SKM-1 treated with dmso at 0.1 percent for 144 hours (cell line): Measurements from ENCODE around the gene ARMCX1.
"Not testable (repeated sequence)": the region's sequence is repeated elsewhere in the genome, so short reads cannot be mapped to it uniquely, and the experiment has no call there.

ENCODE experiments used
- DNase-seq: peaks from one replicate; lab custom pipeline; 2025; ENCODE audit not compliant: unreplicated experiment; lab: John Stamatoyannopoulos, UW

The ARMCX1 gene

DNA sequence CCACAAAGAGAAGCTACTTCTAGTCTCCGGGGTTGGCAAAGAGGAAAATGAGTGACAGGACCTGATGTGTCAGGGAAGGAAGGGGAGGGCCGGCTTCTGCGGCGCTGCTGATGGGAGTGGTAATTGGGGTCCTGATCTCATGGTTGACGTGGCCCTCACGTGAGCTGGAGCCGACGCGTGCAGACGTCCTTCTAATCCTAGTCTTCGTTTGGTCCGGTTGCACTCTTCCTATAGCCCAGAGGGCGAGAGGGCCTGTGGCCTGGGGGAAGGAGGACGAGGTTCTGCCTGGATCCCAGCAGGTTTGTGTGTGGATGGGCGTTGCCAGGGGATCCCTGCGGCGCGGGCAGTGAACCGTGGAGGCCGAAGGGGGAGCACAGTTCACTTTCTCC lies at the start of gene ARMCX1:
Gene ARMCX1 (plus strand): TSS at position 186 of the 389 bp plus-strand sequence. CDS start 2,384 bp downstream, outside the sequence.
- no peak for DNase-seq

DNA sequence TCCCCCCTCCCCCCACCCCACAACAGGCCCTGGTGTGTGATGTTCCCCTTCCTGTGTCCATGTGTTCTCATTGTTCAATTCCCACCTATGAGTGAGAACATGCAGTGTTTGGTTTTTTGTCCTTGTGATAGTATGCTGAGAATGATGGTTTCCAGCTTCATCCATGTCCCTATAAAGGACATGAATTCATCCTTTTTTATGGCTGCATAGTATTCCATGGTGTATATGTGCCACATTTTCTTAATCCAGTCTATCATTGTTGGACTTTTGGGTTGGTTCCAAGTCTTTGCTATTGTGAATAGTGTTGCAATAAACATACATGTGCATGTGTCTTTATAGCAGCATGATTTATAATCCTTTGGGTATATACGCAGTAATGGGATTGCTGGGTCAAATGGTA lies 47.4 kb upstream of the ARMCX1 start:
- not testable (repeated sequence) for DNase-seq

DNA sequence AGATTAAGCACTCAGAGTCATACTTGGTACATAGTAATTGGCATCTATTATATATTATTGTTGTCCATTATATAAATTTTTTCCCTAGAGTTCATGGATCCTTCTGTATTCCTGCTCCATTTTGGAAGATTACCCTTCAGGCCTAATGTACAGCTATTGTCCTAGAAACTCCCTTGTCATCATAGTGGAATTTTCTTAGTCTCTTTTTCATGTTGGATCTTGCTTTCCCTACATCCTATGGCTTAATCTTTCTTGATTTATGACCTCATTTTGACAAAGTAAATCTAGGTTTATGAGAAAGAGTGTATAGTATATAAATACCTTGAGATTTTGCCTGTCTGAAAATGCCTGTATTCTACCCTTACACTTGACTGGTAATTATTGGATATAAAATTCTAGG lies 43.0 kb upstream of the ARMCX1 start:
- no peak for DNase-seq

DNA sequence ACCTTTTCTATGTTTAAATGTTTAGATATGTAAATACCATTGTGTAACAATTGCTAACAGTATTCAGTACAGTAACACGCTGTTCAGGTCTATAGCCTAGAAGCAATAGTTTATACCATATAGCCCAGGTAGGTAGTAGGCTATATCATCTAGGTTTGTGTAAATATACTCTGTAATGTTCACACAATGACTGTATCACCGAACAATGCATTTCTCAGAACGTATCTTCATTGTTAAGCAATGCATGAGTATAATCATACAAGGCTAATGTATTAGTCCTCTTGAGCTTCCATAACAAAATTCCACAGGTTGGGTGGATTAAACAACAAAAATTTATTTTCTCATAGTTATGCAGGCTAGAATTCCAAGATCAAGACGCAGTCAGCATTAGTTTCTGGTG lies 42.4 kb upstream of the ARMCX1 start:
- DNase-seq: no peak

DNA sequence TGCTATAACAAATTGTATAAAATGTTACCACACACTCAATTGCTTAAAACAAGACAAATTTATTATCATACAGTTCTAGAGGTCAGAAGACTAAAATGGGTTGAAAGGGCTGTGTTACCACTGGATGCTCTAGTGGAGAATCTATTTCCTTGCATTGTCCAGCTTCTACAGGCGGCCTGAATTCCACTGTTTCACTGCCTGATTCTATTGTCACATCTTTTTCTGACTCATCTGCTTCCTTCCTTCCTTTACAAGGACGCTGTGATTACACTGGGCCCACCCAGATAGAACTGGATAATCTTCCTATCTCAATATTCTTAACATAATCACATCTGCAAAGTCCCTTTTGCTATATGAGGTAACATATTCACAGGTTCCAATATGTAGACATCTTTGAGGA lies 19.4 kb upstream of the ARMCX1 start:
- no peak for DNase-seq

DNA sequence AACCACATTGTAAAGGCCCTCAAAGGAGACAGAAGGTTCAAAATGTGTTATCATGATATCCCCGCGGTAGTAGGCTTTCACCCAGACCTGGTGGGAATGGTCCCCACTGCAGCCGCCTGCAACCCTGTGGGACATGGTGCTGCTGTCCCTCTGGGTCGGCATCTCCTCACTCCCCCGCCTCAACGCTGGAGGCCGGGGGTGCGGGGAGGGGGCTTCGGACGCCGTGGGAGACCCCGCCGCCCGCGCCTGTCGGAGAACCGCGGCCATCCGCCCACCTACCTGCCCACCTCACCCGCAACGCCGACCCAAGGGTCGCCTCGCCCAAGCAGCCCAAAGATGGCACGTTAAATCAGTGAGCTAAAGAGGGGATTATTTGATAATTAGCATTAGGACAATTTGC lies 11.2 kb upstream of the ARMCX1 start:
- DNase-seq: no peak

DNA sequence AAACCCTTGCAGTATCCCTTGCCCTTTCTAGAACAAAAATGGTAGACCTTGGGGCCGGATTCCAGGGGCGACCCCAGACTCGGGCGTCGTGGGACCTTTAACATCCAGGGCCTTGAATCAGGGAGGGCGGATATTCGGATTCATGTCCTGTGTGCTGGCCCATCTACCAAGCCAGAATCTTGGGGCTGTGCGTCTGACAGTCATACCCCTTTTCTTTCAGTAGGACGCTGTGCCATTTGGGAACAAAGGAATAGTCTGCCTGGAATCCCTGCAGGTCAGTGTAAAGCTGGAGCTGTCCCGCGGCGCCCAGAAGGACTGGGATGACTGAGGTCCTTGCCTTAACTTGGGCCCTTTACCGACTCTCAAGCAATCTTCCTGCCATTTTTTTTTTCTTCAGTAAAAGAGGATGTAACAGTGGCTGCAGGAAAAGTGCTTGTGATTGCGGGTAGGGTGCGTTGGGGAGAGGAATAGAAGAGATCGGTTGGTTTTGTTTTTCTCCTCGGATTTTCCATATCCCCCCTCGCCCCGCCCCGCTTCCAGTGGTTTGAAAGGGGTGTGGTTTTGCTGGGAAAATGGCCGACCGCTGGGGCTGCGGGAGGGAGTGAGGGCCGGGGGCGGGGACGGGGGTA lies 518 bp downstream of the ARMCX1 start:
- no peak for DNase-seq

DNA sequence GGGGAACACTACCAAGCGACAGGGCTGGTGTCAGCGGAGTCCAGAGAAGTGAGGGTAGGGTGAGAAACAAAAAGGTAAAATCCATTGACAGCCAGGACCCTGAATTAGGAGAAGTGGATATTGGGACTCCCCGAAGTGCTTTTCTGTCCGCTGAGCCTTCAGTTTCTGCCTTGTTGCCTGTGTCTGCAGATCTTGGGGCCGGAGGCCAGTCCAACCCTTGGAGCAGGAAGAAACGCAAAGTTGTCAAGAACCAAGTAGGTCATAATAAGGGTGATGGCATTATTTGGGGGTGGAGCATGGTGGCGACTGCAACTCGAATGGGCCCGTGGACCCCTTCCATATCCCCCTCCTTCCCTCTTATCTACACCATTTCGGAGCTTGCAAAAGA lies 1.0 kb downstream of the ARMCX1 start:
- DNase-seq: no peak

DNA sequence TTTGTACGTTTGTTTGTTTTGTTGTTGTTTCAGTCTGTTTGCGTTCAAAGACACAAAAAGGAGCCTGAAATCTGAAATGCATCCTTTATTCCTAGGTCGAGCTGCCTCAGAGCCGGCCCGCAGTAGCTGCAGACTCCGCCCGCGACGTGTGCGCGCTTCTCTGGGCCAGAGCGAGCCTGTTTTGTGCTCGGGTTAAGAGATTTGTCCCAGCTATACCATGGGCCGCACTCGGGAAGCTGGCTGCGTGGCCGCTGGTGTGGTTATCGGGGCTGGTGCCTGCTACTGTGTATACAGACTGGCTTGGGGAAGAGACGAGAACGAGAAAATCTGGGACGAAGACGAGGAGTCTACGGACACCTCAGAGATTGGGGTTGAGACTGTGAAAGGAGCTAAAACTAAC lies 2.4 kb downstream of the ARMCX1 start:
- no peak for DNase-seq

DNA sequence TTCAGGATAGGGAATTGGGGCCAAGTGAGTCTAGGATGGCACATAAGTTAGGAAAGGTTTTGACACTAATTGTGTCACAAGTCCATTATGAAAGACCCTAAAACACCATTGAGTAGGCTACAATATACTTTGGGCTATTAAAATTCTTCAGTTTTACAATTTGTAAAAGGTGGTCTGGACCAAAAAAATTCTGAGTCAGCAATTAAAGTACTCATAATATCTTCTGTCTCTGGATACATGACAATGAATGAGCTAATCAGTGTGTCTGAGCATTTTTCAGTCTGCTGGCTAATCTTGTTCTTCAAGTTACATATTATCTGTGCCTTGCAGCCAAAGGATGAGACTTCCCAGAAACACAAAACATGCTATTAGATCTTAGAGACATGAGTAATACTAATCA lies 14.3 kb downstream of the ARMCX1 start:
- DNase-seq: no peak

DNA sequence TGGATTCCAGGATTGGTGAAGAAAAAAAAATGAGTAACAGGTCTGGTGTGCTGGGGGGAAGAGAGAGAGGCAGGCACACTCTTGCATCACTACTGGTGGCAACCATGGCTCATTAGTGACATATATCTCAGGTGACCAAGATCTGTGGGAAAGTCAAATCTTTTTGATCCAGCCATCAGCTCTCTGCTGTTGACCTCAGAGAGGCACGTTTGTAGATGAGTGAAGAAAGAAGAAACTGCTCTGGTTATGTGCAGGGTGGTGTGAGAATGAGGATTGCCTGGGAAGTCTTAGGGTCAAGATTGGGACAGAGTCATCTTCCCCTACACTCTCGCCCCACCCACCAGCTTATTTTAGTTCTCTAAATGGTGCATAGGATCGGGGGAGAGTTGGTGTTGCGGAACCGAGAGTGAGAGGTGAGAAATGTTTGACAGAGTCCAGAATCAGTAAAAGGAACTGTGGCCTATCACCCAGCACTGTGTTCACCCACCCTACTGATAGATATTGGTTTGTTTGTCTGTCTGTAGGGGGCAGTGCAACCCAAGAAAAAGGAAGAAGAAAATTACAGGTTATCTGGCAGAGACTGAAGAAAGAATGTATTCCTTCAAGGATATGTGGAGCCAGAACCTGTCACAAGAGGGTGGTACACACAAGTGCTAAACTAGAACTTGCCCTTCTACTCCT lies 45.5 kb downstream of the ARMCX1 start:
- peak; percentile 67 for DNase-seq

DNA sequence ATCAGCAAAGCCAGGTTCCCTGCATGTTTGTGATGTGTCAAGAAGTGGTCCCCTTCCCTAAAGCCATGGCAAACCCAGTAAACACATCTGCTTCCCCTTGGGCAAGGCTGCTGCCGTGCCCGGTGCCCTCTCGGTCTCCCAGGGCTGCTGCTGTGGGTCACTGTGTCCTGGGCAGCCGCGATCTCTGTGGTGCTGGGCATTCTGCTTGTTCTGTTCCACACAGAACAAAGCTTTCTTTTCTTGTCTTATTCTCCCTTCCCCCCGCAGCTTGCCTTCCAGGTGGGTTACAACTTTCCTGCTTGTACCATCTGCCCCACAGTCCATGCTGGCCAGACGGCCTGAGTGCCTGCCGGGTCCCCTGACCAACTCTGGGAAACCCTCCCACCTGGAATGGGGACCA lies 49.2 kb downstream of the ARMCX1 start:
- not testable (repeated sequence) for DNase-seq

DNA sequence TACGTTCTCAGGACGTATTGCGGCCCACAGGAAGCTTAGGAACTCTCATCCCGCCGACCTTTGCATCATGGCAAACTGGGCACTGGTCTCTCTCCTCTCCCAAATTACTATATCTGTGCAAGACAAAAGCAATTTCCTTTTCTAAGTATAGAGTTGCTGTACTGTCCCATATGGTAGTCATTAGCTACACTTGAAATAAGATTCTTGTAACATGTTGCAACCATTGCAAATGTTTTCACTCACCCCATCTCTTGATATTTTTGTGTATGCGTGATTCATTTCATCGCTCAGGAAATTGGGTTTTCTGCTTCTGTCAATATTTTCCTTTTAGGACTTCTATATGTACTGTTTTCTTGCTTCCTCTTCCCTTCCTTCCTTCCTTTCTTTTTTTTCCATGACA lies 51.7 kb downstream of the ARMCX1 start:
- DNase-seq: no peak
